HG03469 (cell line): ENCODE measurements around the gene KMT2C.
"Not testable (repeated sequence)": the region's sequence is repeated elsewhere in the genome, so short reads cannot be mapped to it uniquely, and the experiment has no call there.

ENCODE experiments used
- ATAC-seq: cut with Tn5 transposase; IDR thresholded peaks from one replicate; pipeline ENCODE4 v1.9.1; 2021; ENCODE audit warnings: mild to moderate bottlenecking, moderate library complexity, moderate number of reproducible peaks; ENCODE audit not compliant: unreplicated experiment

Gene KMT2C

GRCh38 chr7:152406030-152406429, 29.8 kb downstream of the KMT2C start:
- not testable (repeated sequence) for ATAC-seq

- ATAC-seq = no peak
Observed at GRCh38 chr7:152403726-152404125, 32.1 kb downstream of the KMT2C start.

- no peak for ATAC-seq
Observed at GRCh38 chr7:152402384-152403250, 33.2 kb downstream of the KMT2C start.

- no peak for ATAC-seq
Observed at GRCh38 chr7:152399344-152399743, 36.5 kb downstream of the KMT2C start.

GRCh38 chr7:152395112-152395511, 40.7 kb downstream of the KMT2C start:
- no peak for ATAC-seq

GRCh38 chr7:152394214-152394613, 41.6 kb downstream of the KMT2C start:
- ATAC-seq = not testable (repeated sequence)

GRCh38 chr7:152392254-152392653, 43.5 kb downstream of the KMT2C start:
- peak; percentile 45 for ATAC-seq

GRCh38 chr7:152386136-152386764, 49.6 kb downstream of the KMT2C start:
- ATAC-seq = not testable (repeated sequence)

- not testable (repeated sequence) for ATAC-seq
Observed at GRCh38 chr7:152384235-152385200, 51.3 kb downstream of the KMT2C start.

GRCh38 chr7:152383341-152384234, 52.2 kb downstream of the KMT2C start:
- ATAC-seq = no peak

GRCh38 chr7:152382244-152382643, 53.6 kb downstream of the KMT2C start:
- ATAC-seq = no peak

- ATAC-seq = not testable (repeated sequence)
Observed at GRCh38 chr7:152380931-152381578, 54.7 kb downstream of the KMT2C start.

- not testable (repeated sequence) for ATAC-seq
Observed at GRCh38 chr7:152378497-152378896, 57.3 kb downstream of the KMT2C start.

GRCh38 chr7:152376716-152377484, 58.9 kb downstream of the KMT2C start:
- not testable (repeated sequence) for ATAC-seq

- ATAC-seq = no peak
Observed at GRCh38 chr7:152370297-152370696, 65.5 kb downstream of the KMT2C start.

GRCh38 chr7:152369518-152369917, 66.3 kb downstream of the KMT2C start:
- ATAC-seq = no peak

GRCh38 chr7:152367170-152367569, 68.6 kb downstream of the KMT2C start:
- no peak for ATAC-seq

GRCh38 chr7:152366662-152367061, 69.1 kb downstream of the KMT2C start:
- no peak for ATAC-seq
